Sigmoid colon (tissue), 7 donors: ENCODE results near the gene CD248. TPM values are rescaled to one million over a fixed set of nuclear protein-coding genes. Genes with fewer than 3 reads are reported as not detected.

Experiments
- DNase-seq: peaks from one replicate; pipeline ENCODE4 v3.0.0-alpha.2; 2019
- H3K27ac ChIP-seq, 4 donors: fragments of 200-600 bp; sonication (generic); one replicate each; pipeline ENCODE4 v1.5.1; 2016 to 2019; ENCODE audit warnings: mild to moderate bottlenecking in 1 of 4
- H3K27me3 ChIP-seq, 3 donors: fragments of 200-600 bp; sonication (generic); one replicate each; pipeline ENCODE4 v1.5.1; 2019; ENCODE audit warnings: mild to moderate bottlenecking in 1 of 3
- H3K36me3 ChIP-seq, 4 donors: fragments of 200-600 bp; sonication (generic); one replicate each; pipeline ENCODE4 v1.5.1; 2016 to 2019
- H3K4me1 ChIP-seq, 4 donors: fragments of 200-600 bp; sonication (generic); one replicate each; pipeline ENCODE4 v1.5.1; 2017 to 2019
- H3K4me3 ChIP-seq, 4 donors: fragments of 200-600 bp; sonication (generic); one replicate each; pipeline ENCODE4 v1.5.1; 2017 to 2019; ENCODE audit warnings: mild to moderate bottlenecking in 2 of 4, moderate library complexity in 1 of 4
- H3K9me3 ChIP-seq, 4 donors: fragments of 200-600 bp in 3 of 4; sonication (generic) in 3 of 4; one replicate each; pipeline versions ENCODE4 v1.5.1 to v1.6.1; 2013 to 2019
- EP300 ChIP-seq, 4 donors: sonication (generic); formaldehyde crosslinking; IDR thresholded peaks; one replicate each; pipeline ENCODE4 v1.6.1; 2017; ENCODE audit warnings: antibody characterized with exemption in 4 of 4
- POLR2A ChIP-seq, 2 donors: fragments of 450-650 bp; IDR thresholded peaks; one replicate each; pipeline ENCODE4 v1.6.1; 2016; ENCODE audit warnings: antibody characterized with exemption in 2 of 2, mild to moderate bottlenecking in 2 of 2, moderate library complexity in 2 of 2
- POLR2AphosphoS5 ChIP-seq, 4 donors: sonication (generic); formaldehyde crosslinking; IDR thresholded peaks; one replicate each; pipeline ENCODE4 v1.6.1; 2017; ENCODE audit warnings: antibody characterized with exemption in 4 of 4
- WGBS, 2 donors: extraction: QIAGEN DNeasy Blood & Tissue Kit; methylation state at CpG; one replicate each; pipeline ENCODE4 v1.1.7; 2013; 5-methylcytosine and 5-hydroxymethylcytosine counted together
- intact Hi-C: fragments of 100-400 bp; cut with DNase I; formaldehyde crosslinking; loops from one replicate; pipeline ENCODE4 v1.15.1; 2023
- polyA plus RNA-seq, 3 donors: library from polyadenylated mRNA; stranded (reverse); fragments of 200-250 nt; gene quantifications; one replicate each; pipeline ENCODE4 v1.2.3, GENCODE V29; 2013
- total RNA-seq, 4 donors: library from RNA; depleted of rRNA; stranded (reverse); fragments of >200 nt; gene quantifications; one replicate each; pipeline ENCODE4 v1.1.0, GENCODE V29; 2016
- TF ChIP-seq, protein P1 (sequence below), 4 experiments: fragments of 450-650 bp in 3 of 4; fragments of 200-600 bp in 1 of 4; IDR thresholded peaks; one replicate each; pipeline ENCODE4 v1.5.1; 2016 to 2019; ENCODE audit warnings: antibody characterized with exemption in 4 of 4, mild to moderate bottlenecking in 3 of 4, moderate library complexity in 2 of 4
- donor health status: healthy with polysubstance abuse.
- donor health status: Bipolar disorder and iron deficiency.
- donor health status: healthy.

The CD248 gene
- total and polyA plus RNA-seq, 7 donors, result 1.2 to 26.3 (median 6.1) TPM

DNA sequence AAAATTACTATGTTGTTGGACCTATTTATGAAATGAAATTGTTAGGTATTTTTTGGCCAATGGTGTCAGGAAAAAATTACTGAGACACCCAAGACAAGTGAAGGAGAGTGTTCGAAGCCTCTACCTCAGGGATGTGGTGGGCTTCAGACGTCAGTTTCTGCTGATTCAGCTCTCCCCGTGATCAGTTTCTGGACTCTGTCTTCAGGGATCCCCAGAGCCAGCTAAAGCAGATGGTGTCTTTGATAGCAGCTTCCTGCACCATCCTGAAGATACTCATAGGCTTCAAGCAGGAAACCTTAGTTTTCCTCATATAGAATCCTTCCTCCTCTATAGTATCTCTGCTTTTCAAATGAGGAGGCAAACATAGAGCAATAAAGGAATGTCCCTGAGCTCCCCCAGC lies 7.4 kb downstream of the CD248 start:
- intact Hi-C loops, result no loop called here

DNA sequence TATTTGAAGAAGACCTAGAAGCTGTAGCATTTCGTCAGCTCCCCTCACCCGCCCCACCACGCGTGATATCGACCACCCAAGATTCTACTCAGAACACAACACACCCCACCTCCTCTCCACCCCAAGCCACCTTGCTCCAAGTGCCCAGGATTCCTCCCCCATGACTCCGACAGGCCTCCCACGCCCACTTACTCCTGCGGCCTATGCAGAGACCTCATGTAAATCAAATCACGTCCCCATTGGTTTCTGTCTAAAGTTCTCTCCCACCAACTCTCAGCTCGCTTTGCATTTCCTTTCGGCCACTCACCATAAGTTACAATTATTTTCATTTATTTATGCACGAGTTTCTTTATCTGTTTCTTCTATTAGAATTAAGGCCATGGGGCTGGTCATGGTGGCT lies 14.2 kb downstream of the CD248 start:
- TF ChIP-seq EP300 (IDR thresholded peaks at IDR 0.05) (no peak), POLR2AphosphoS5 (IDR thresholded peaks at IDR 0.05) (no peak), POLR2A (IDR thresholded peaks at IDR 0.05) (no peak)
- TF ChIP-seq, protein P1, sequence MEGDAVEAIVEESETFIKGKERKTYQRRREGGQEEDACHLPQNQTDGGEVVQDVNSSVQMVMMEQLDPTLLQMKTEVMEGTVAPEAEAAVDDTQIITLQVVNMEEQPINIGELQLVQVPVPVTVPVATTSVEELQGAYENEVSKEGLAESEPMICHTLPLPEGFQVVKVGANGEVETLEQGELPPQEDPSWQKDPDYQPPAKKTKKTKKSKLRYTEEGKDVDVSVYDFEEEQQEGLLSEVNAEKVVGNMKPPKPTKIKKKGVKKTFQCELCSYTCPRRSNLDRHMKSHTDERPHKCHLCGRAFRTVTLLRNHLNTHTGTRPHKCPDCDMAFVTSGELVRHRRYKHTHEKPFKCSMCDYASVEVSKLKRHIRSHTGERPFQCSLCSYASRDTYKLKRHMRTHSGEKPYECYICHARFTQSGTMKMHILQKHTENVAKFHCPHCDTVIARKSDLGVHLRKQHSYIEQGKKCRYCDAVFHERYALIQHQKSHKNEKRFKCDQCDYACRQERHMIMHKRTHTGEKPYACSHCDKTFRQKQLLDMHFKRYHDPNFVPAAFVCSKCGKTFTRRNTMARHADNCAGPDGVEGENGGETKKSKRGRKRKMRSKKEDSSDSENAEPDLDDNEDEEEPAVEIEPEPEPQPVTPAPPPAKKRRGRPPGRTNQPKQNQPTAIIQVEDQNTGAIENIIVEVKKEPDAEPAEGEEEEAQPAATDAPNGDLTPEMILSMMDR (IDR thresholded peaks at IDR 0.05), result no peak
- intact Hi-C loops, result no loop called here
- H3K36me3 ChIP-seq, result no peaks in the 10 kb centered on the region
- H3K4me1 ChIP-seq, result no peaks in the 10 kb centered on the region
- no peak for DNase-seq
- no peak overlapping the region for H3K27ac ChIP-seq
- H3K4me3 ChIP-seq, result no peak overlapping the region
- no peaks in the 10 kb centered on the region for H3K9me3 ChIP-seq
- WGBS, 2 donors, result 91% methylated on average over 12 of the region's 12 CpGs
- no peaks in the 10 kb centered on the region for H3K27me3 ChIP-seq

More for the DNA sequence above, 7.4 kb downstream of the CD248 start:
- H3K36me3 ChIP-seq, result no peaks in the 10 kb centered on the region
- no peak overlapping the region for H3K4me3 ChIP-seq
- WGBS, 2 donors, result 67 to 77% methylated on average over 3 of the region's 3 CpGs
- no peak overlapping the region for H3K27ac ChIP-seq
- H3K27me3 ChIP-seq, result no peaks in the 10 kb centered on the region
- H3K9me3 ChIP-seq, result no peaks in the 10 kb centered on the region
- H3K4me1 ChIP-seq, result peaks cover 0 to 21% (median 16%) of the 10 kb centered on the region in 4 donors
- DNase-seq, result no peak
- TF ChIP-seq POLR2A (IDR thresholded peaks at IDR 0.05) (no peak), EP300 (IDR thresholded peaks at IDR 0.05) (no peak)

DNA sequence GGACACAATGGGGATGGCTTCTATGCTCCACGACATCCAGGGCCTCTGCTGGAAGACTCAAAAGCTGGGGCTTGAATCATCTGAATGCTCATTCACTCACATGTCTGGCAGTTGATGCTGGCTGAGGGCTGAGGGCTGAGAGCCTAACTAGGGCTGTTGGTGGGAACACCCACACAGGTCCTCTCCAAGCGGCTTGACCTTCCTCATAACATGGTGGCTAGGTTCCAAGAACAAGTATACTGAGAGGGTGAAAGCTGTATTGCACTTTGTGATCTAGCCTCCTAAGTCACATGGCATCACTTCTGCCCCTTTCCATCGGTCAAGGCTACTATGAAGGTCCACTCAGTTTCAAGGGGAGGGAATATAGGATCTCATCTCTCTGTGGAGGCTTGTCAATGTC lies 17.7 kb downstream of the CD248 start:
- no peak for DNase-seq
- Histone ChIP-seq H3K36me3 (no peaks in the 10 kb centered on the region), H3K4me3 (no peak overlapping the region), H3K4me1 (no peaks in the 10 kb centered on the region), H3K27me3 (peaks cover 0 to 21% (median 17%) of the 10 kb centered on the region in 3 donors), H3K27ac (no peak overlapping the region), H3K9me3 (no peaks in the 10 kb centered on the region)
- TF ChIP-seq EP300 (IDR thresholded peaks at IDR 0.05) (no peak), POLR2AphosphoS5 (IDR thresholded peaks at IDR 0.05) (no peak), POLR2A (IDR thresholded peaks at IDR 0.05) (no peak)
- TF ChIP-seq, protein P1 (IDR thresholded peaks at IDR 0.05), result no peak
- 67 to 81% methylated on average over 3 of the region's 3 CpGs for WGBS, 2 donors
- intact Hi-C loops, result no loop called here

DNA sequence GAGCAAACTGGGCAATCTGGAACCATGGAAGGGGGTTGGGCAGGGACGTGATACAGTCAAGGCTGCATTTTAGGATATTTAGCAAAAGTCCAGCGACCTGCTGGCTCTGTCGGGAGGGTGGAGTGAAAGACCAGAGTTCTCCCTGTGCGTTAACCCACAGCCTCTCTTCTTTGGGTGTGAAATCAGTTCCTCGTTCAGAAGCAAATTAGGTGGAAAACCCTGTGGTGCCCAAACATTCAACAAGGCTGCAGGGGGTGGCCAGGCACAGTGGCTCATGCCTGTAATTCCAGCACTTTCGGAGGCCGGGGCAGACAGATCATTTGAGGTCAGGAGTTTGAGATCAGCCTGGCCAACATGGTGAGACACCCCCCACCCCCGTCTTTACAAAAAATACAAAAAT lies 19.2 kb downstream of the CD248 start:
- peaks cover 13 to 37% (median 33%) of the 10 kb centered on the region in 3 donors for H3K27me3 ChIP-seq
- intact Hi-C loops, result no loop called here

DNA sequence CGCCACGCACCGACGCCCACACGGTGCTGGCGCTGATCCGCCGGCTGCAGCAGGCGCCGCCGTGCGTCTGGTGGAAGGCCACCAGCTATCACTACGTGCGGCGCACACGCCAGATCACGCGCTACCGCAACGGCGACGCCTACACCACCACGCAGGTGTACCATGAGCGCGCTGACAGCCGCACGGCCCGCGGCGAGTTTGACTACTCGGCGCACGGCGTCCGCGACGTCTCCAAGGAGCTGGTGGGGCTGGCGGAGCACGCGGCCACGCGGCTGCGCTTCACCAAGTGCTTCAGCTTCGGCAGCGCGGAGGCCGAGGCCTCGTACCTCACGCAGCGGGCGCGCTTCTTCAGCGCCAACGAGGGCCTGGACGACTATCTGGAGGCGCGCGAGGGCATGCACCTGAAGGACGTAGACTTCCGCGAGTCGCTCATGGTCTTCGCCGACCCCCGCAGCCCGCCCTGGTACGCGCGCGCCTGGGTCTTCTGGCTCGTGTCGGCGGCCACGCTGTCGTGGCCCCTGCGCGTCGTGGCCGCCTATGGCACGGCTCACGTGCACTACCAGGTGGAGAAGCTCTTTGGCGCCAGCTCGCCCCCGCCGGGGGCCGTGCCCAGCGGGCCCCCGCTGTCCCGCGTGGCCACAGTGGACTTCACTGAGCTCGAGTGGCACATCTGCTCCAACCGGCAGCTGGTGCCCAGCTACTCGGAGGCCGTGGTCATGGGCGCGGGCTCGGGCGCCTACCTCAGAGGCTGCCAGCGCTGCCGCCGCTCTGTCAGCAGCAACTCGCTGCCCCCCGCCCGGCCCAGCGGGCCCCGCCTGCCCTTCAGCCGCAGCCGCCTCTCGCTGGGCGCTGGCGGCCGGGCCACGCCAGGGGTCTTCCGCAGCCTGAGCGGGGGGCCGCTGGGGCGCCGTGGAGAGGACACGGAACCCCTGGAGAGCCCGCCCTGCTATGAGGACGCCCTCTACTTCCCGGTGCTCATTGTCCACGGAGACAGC lies 21.9 kb downstream of the CD248 start:
- Histone ChIP-seq H3K27me3 (peaks cover 28 to 53% (median 49%) of the 10 kb centered on the region in 3 donors), H3K27ac (no peak overlapping the region), H3K4me3 (no peak overlapping the region), H3K9me3 (no peaks in the 10 kb centered on the region), H3K4me1 (peaks cover 0 to 14% (median 11%) of the 10 kb centered on the region in 4 donors), H3K36me3 (no peaks in the 10 kb centered on the region)
- 86 to 89% methylated on average over 123 of the region's 123 CpGs for WGBS, 2 donors
- TF ChIP-seq POLR2A (IDR thresholded peaks at IDR 0.05), result no peak
- TF ChIP-seq, protein P1 (IDR thresholded peaks at IDR 0.05), result no peak
- no peak for TF ChIP-seq POLR2AphosphoS5 (IDR thresholded peaks at IDR 0.05)
- no peak for TF ChIP-seq EP300 (IDR thresholded peaks at IDR 0.05)
- intact Hi-C loops, result no loop called here
- DNase-seq, result no peak

More for the DNA sequence above, 19.2 kb downstream of the CD248 start:
- WGBS, 2 donors, result 62 to 69% methylated on average over 8 of the region's 8 CpGs
- Histone ChIP-seq H3K4me3 (no peak overlapping the region), H3K27ac (no peak overlapping the region), H3K4me1 (no peaks in the 10 kb centered on the region), H3K9me3 (no peaks in the 10 kb centered on the region), H3K36me3 (no peaks in the 10 kb centered on the region)
- DNase-seq, result no peak
- TF ChIP-seq POLR2A (IDR thresholded peaks at IDR 0.05) (no peak), EP300 (IDR thresholded peaks at IDR 0.05) (no peak), POLR2AphosphoS5 (IDR thresholded peaks at IDR 0.05) (no peak)
- TF ChIP-seq, protein P1 (IDR thresholded peaks at IDR 0.05), result no peak
